ENCODE measurements around the gene MSLN. TPM values are rescaled to one million over a fixed set of nuclear protein-coding genes. Genes with fewer than 3 reads are reported as not detected.

MSLN gene
- total and polyA plus RNA-seq, 9 of the 15 experiments (the other 6 are each of a cell fraction or from before 2014, with no cell fraction given), result not detected

DNA sequence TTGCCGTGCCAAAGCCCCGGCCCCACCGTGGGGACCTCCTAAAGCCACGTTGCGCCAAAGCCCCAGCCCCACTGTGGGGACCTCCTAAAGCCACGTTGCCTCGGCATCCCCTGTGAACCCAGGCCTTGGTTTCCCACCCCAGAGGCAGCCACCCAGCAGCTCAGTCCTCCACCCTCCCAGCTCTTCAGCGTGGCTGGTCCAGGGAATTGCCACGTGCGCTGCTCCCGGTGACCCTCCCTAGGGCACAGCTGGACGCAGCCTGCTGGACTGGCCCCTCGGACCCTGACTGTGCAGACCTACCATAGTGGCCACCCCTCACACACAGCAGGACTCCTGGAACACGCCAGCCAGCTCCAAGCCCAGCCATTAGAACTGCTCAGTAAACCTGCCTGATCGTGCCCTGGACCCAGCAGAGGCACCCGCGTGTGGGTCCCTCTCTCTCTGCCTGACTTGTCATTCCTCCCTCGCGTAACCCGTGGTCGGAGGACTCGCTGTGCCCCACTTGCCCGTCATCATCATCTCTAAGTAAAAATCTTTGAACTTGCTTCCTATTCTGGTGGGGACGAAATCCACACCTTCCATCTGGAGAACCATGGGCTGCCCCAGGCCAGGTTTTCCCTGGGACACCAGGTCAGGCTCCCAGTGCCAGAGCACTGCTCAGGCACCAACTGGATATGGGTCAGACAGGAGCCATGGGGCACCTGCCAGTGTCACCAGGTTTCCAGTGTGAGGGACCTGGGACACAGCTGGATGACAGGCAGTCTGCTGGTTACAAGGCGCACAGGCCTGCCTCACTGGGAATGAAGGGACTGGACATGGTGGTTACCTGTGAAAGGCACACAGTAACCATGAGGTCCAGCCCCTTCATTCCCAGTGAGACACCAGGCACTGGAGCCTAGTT is 25.3 kb upstream of the MSLN start:
- Histone ChIP-seq H3K4me2 (ENCODE audit: insufficient read depth, low read length) (no peak overlapping the region), H3K9me3 (replicated peaks; ENCODE audit: control insufficient read depth, insufficient read depth, low read depth, low read length) (no peaks in the 10 kb centered on the region), H3K9ac (ENCODE audit: insufficient read depth in 1 of 2, low read depth in 2 of 2, low read length in 2 of 2) (peak overlapping the region in 1 of 2 experiments; percentile 89; a peak in 2 of 4 replicates), H3K27ac (ENCODE audit: extremely low read depth, low read depth, low read length) (peak overlapping the region; percentile 32; the same call in 2 of the 3 replicates), H3K27me3 (ENCODE audit: control insufficient read depth in 2 of 2, insufficient read depth in 2 of 2, low read length in 2 of 2) (no peaks in the 10 kb centered on the region), H4K20me1 (replicated peaks; ENCODE audit: control insufficient read depth, insufficient read depth, low read length) (no peaks in the 10 kb centered on the region; the same call in 1 of the 2 replicates), H3K4me1 (replicated peaks in 1 of 2; ENCODE audit: control insufficient read depth in 2 of 2, insufficient read depth in 2 of 2, low read length in 2 of 2) (peaks cover 18 to 92% of the 10 kb centered on the region in 2 experiments), H3K9me1 (ENCODE audit: control insufficient read depth, insufficient read depth, low read length) (peaks cover 6% of the 10 kb centered on the region), H3K36me3 (ENCODE audit: control insufficient read depth, insufficient read depth, low read length) (peaks cover 86% of the 10 kb centered on the region; the same call in 2 of the 3 replicates), H3K4me3 (no peak overlapping the region), H2AFZ (ENCODE audit: low read depth, low read length) (no peak overlapping the region), H3K79me2 (ENCODE audit: control insufficient read depth, insufficient read depth, low read length) (peaks cover 11% of the 10 kb centered on the region)
- TF ChIP-seq, protein P1, sequence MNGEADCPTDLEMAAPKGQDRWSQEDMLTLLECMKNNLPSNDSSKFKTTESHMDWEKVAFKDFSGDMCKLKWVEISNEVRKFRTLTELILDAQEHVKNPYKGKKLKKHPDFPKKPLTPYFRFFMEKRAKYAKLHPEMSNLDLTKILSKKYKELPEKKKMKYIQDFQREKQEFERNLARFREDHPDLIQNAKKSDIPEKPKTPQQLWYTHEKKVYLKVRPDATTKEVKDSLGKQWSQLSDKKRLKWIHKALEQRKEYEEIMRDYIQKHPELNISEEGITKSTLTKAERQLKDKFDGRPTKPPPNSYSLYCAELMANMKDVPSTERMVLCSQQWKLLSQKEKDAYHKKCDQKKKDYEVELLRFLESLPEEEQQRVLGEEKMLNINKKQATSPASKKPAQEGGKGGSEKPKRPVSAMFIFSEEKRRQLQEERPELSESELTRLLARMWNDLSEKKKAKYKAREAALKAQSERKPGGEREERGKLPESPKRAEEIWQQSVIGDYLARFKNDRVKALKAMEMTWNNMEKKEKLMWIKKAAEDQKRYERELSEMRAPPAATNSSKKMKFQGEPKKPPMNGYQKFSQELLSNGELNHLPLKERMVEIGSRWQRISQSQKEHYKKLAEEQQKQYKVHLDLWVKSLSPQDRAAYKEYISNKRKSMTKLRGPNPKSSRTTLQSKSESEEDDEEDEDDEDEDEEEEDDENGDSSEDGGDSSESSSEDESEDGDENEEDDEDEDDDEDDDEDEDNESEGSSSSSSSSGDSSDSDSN (IDR thresholded peaks at IDR 0.05; ENCODE audit: borderline replicate concordance in 1 of 2, low read depth in 2 of 2, low read length in 2 of 2), result no peak
- TF ChIP-seq RBM22 (IDR thresholded peaks at IDR 0.05; ENCODE audit: low read depth, low read length, poor library complexity, severe bottlenecking) (peak; percentile 15), CBX5 (IDR thresholded peaks at IDR 0.05; ENCODE audit: borderline replicate concordance, low read depth) (no peak)
- TF ChIP-seq, protein P2, sequence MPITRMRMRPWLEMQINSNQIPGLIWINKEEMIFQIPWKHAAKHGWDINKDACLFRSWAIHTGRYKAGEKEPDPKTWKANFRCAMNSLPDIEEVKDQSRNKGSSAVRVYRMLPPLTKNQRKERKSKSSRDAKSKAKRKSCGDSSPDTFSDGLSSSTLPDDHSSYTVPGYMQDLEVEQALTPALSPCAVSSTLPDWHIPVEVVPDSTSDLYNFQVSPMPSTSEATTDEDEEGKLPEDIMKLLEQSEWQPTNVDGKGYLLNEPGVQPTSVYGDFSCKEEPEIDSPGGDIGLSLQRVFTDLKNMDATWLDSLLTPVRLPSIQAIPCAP (CRISPR knock-in tag; IDR thresholded peaks at IDR 0.05; ENCODE audit: borderline replicate concordance), result no peak
- intact Hi-C loops (cut with micrococcal nuclease) (no loop called here), in situ Hi-C loops (cut with MboI) (no loop called here)
- CTCF ChIA-PET (ENCODE audit: low intra/inter-chr PET ratio), result no interaction called here
- BruUV-seq (replicated peaks), result no TSS peak
- POLR2A ChIA-PET, result interaction anchor here (0.7 to 3.5 kb wide), 7 partner anchors 11 to 108 kb away, joined by 3 to 25 read pairs (median 4); partner anchors contain the start of genes ANTKMT and CCDC78
- DNase-seq (ENCODE audit: extremely low read depth in 1 of 4, low spot score in 3 of 4), result no peak
- ATAC-seq, result no peak
- 92% methylated on average over 20 of the region's 25 CpGs for WGBS (ENCODE audit: insufficient coverage, low coverage, missing lambda C conversion rate)
- FAIRE-seq, result no peak
